HEK293 (cell line): ENCODE results near the gene KLHL8.

ENCODE experiments used
- HIC1 ChIP-seq: fragments of 450-650 bp; formaldehyde crosslinking; IDR thresholded peaks from 2 replicates; pipeline ENCODE4 v1.5.1; 2016; ENCODE audit warnings: missing biosample characterization, missing genetic modification characterization
- TRIM28 ChIP-seq: IDR thresholded peaks from 2 replicates; pipeline ENCODE4 v1.6.1; 2011; ENCODE audit warnings: low read length, control low read depth, borderline replicate concordance
- ZBTB11 ChIP-seq: fragments of 450-650 bp; formaldehyde crosslinking; conservative IDR thresholded peaks from 2 replicates; pipeline ENCODE4 v1.5.1; 2016; ENCODE audit warnings: low read depth, missing biosample characterization, missing genetic modification characterization
- ZBTB17 ChIP-seq: fragments of 450-650 bp; formaldehyde crosslinking; IDR thresholded peaks from 2 replicates; pipeline ENCODE4 v1.5.1; 2016; ENCODE audit warnings: missing biosample characterization, missing genetic modification characterization
- ZBTB44 ChIP-seq: fragments of 450-650 bp; IDR thresholded peaks from 2 replicates; pipeline ENCODE4 v1.5.1; 2018; ENCODE audit warnings: missing biosample characterization, mild to moderate bottlenecking, missing genetic modification characterization
- ZNF18 ChIP-seq: fragments of 450-650 bp; formaldehyde crosslinking; IDR thresholded peaks from 2 replicates; pipeline ENCODE4 v1.5.1; 2016; ENCODE audit warnings: missing biosample characterization, missing genetic modification characterization
- ZNF23 ChIP-seq: fragments of 450-650 bp; formaldehyde crosslinking; IDR thresholded peaks from 2 replicates; pipeline ENCODE4 v1.5.1; 2016; ENCODE audit warnings: missing biosample characterization, missing genetic modification characterization, borderline replicate concordance
- ZNF335 ChIP-seq: fragments of 450-650 bp; formaldehyde crosslinking; conservative IDR thresholded peaks from 2 replicates; pipeline ENCODE4 v1.5.1; 2016; ENCODE audit warnings: missing biosample characterization, missing genetic modification characterization
- ZNF366 ChIP-seq: fragments of 450-650 bp; formaldehyde crosslinking; conservative IDR thresholded peaks from 2 replicates; pipeline ENCODE4 v1.5.1; 2016; ENCODE audit warnings: missing biosample characterization, missing genetic modification characterization
- ZNF37A ChIP-seq: fragments of 450-650 bp; IDR thresholded peaks from 2 replicates; pipeline ENCODE4 v1.5.1; 2018; ENCODE audit warnings: missing biosample characterization, missing genetic modification characterization
- ZNF510 ChIP-seq: fragments of 450-650 bp; formaldehyde crosslinking; IDR thresholded peaks from 2 replicates; pipeline ENCODE4 v1.5.1; 2018; ENCODE audit warnings: mild to moderate bottlenecking, missing genetic modification characterization, missing biosample characterization; ENCODE audit not compliant: insufficient replicate concordance
- ZNF530 ChIP-seq: fragments of 450-650 bp; formaldehyde crosslinking; IDR thresholded peaks from 2 replicates; pipeline ENCODE4 v1.5.1; 2016; ENCODE audit warnings: low read depth, missing biosample characterization, missing genetic modification characterization
- ZNF558 ChIP-seq: fragments of 450-650 bp; formaldehyde crosslinking; IDR thresholded peaks from 2 replicates; pipeline ENCODE4 v1.5.1; 2016; ENCODE audit warnings: missing biosample characterization, missing genetic modification characterization
- ZNF580 ChIP-seq: fragments of 450-650 bp; formaldehyde crosslinking; IDR thresholded peaks from 2 replicates; pipeline ENCODE4 v1.5.1; 2016; ENCODE audit warnings: missing biosample characterization, missing genetic modification characterization
- ZNF658 ChIP-seq: fragments of 450-650 bp; formaldehyde crosslinking; IDR thresholded peaks from 2 replicates; pipeline ENCODE4; 2016; ENCODE audit warnings: missing biosample characterization, missing genetic modification characterization
- ZNF837 ChIP-seq: fragments of 450-650 bp; formaldehyde crosslinking; IDR thresholded peaks from 2 replicates; pipeline ENCODE4 v1.5.1; 2016; ENCODE audit warnings: missing biosample characterization, missing genetic modification characterization
- ZSCAN5A ChIP-seq: fragments of 450-650 bp; formaldehyde crosslinking; IDR thresholded peaks from 2 replicates; pipeline ENCODE4 v1.5.1; 2016; ENCODE audit warnings: missing biosample characterization, missing genetic modification characterization

The KLHL8 gene

GRCh38 chr4:87243426-87244053 is 23.1 kb upstream of the KLHL8 start (continued):
- TF ChIP-seq ZNF23, result no peak
- no peak for TF ChIP-seq ZBTB44 (tag by site-specific recombination)
- TF ChIP-seq ZNF837, result no peak
- TF ChIP-seq ZNF366 (tag by site-specific recombination), result no peak
- TF ChIP-seq ZBTB11 (tag by site-specific recombination), result no peak
- TF ChIP-seq ZNF335 (tag by site-specific recombination), result no peak
- peak; percentile 29; the same call in 1 of the 2 replicates for TF ChIP-seq ZNF558 (tag by site-specific recombination)
- TF ChIP-seq ZNF37A (tag by site-specific recombination), result no peak
- peak; percentile 24 for TF ChIP-seq ZNF510 (tag by site-specific recombination)
- no peak for TF ChIP-seq HIC1
- no peak for TF ChIP-seq ZNF18 (tag by site-specific recombination)
- TF ChIP-seq ZNF580, result no peak
- TF ChIP-seq ZBTB17 (tag by site-specific recombination), result no peak
- TF ChIP-seq TRIM28, result peak; percentile 98
- no peak for TF ChIP-seq ZNF658 (tag by site-specific recombination)
- no peak for TF ChIP-seq ZNF530 (tag by site-specific recombination)
- no peak for TF ChIP-seq ZSCAN5A (tag by site-specific recombination)
